A673 (cell line): ENCODE measurements around the gene ZNF234. TPM values are rescaled to one million over a fixed set of nuclear protein-coding genes. Genes with fewer than 3 reads are reported as not detected.
A peak's percentile ranks its signal among the peaks of the same experiment; 100 is the strongest.

Source experiments
- BruUV-seq: library from RNA; stranded (reverse); fragments of 400-500 nt; replicated peaks from 2 replicates; lab custom pipeline; 2021; lab: Mats Ljungman, UMichigan
- CTCF ChIA-PET: fragments of 300-600 bp; sonication (Branson Sonifier 250); formaldehyde crosslinking; loops from one replicate; lab custom pipeline; 2022; ENCODE audit warnings: antibody characterized with exemption; lab: Charles Lee
- POLR2A ChIA-PET: fragments of 300-600 bp; sonication (Branson Sonifier 250); formaldehyde crosslinking; loops from one replicate; lab custom pipeline; 2022; ENCODE audit warnings: antibody characterized with exemption; ENCODE audit not compliant: low non-redundant PET; lab: Charles Lee
- DNase-seq: peaks from one replicate; pipeline ENCODE4 v3.0.0-alpha.2; 2015; ENCODE audit warnings: low spot score
- H3K27ac ChIP-seq: fragments of 200-600 bp; sonication (generic); 2 replicates; pipeline ENCODE4 v1.5.1; 2016; ENCODE audit warnings: mixed run types, low read depth, mild to moderate bottlenecking, mixed read lengths, antibody characterized with exemption, low read length; ENCODE audit not compliant: poor library complexity, severe bottlenecking
- H3K27me3 ChIP-seq: fragments of 200-600 bp; sonication (generic); replicated peaks from 2 replicates; pipeline ENCODE4 v1.6.1; 2017; ENCODE audit warnings: mixed run types, low read depth, mild to moderate bottlenecking, mixed read lengths, antibody characterized with exemption, low read length; ENCODE audit not compliant: insufficient read depth, poor library complexity
- H3K36me3 ChIP-seq: fragments of 200-600 bp; sonication (generic); 2 replicates; pipeline ENCODE4 v1.6.1; 2016; ENCODE audit warnings: mixed run types, mild to moderate bottlenecking, mixed read lengths, antibody characterized with exemption, low read length; ENCODE audit not compliant: insufficient read depth, poor library complexity, severe bottlenecking
- H3K4me1 ChIP-seq: fragments of 200-600 bp; sonication (generic); 2 replicates; pipeline ENCODE4 v1.6.1; 2017; ENCODE audit warnings: mixed run types, mild to moderate bottlenecking, mixed read lengths, antibody characterized with exemption, low read length; ENCODE audit not compliant: insufficient read depth, poor library complexity, severe bottlenecking
- H3K4me3 ChIP-seq: fragments of 200-600 bp; sonication (generic); 2 replicates; pipeline ENCODE4 v1.5.1; 2016; ENCODE audit warnings: low read depth, mixed run types, mild to moderate bottlenecking, mixed read lengths, low read length; ENCODE audit not compliant: poor library complexity, severe bottlenecking
- H3K9me3 ChIP-seq: fragments of 200-600 bp; sonication (generic); 2 replicates; pipeline ENCODE4 v1.6.1; 2016; ENCODE audit warnings: mixed run types, low read depth, mild to moderate bottlenecking, mixed read lengths, antibody characterized with exemption, low read length; ENCODE audit not compliant: poor library complexity, severe bottlenecking
- CTCF ChIP-seq: fragments of 300-800, 200-600 bp; sonication (generic); conservative IDR thresholded peaks from 2 replicates; pipeline ENCODE4 v1.5.1; 2017; ENCODE audit warnings: low read depth, mild to moderate bottlenecking, antibody characterized with exemption, low read length, moderate library complexity, mixed read lengths
- EZH2 ChIP-seq: fragments of 200-600 bp; sonication (generic); IDR thresholded peaks from 2 replicates; pipeline ENCODE4 v1.6.1; 2017; ENCODE audit warnings: borderline replicate concordance, low read depth, mild to moderate bottlenecking, mixed read lengths, antibody characterized with exemption, low read length; ENCODE audit not compliant: poor library complexity, severe bottlenecking
- intact Hi-C: fragments of 100-400 bp; cut with micrococcal nuclease; formaldehyde crosslinking; loops from one replicate; pipeline ENCODE4 v1.10.0; 2022; ENCODE audit not compliant: unreplicated experiment
- total RNA-seq: library from RNA; stranded (reverse); gene quantifications from 2 replicates; pipeline ENCODE4 v1.2.3, GENCODE V29; 2021

ZNF234 gene
- total RNA-seq, 1 experiment from 2014 or later: 17.1 TPM

- no TSS peak for BruUV-seq
- ChIA-PET CTCF (no interaction called here), POLR2A (no interaction called here)
- peak; percentile 98 for DNase-seq
- Histone ChIP-seq H3K4me1 (no peaks in the 10 kb centered on the region), H3K36me3 (no peaks in the 10 kb centered on the region), H3K27me3 (no peaks in the 10 kb centered on the region), H3K4me3 (peak overlapping the region; percentile 57), H3K27ac (peak overlapping the region; percentile 85), H3K9me3 (peaks cover 16% of the 10 kb centered on the region)
- TF ChIP-seq EZH2 (no peak), CTCF (no peak)
- intact Hi-C loops: no loop called here
Measured at GRCh38 chr19:44207126-44207803, 65.9 kb downstream of the ZNF234 start.

Other genes starting within 250 kb of the ZNF234 start
- 22.1 and 22.8 TPM in 2 replicates for gene ZNF45, start 206.3 kb upstream of the ZNF234 start, total RNA-seq
- gene ZNF221, start 190.3 kb upstream of the ZNF234 start, total RNA-seq: 4.8 and 6.1 TPM in 2 replicates
- 7.3 and 8.0 TPM in 2 replicates for gene ZNF155, start 157.4 kb upstream of the ZNF234 start, total RNA-seq
- gene ZNF230, start 138.6 kb upstream of the ZNF234 start, total RNA-seq: 5.2 and 5.4 TPM in 2 replicates
- 7.3 and 9.3 TPM in 2 replicates for gene ZNF222, start 116.2 kb upstream of the ZNF234 start, total RNA-seq
- gene ZNF223, start 89.5 kb upstream of the ZNF234 start, total RNA-seq: 4.5 and 5.6 TPM in 2 replicates
- 3.1 and 3.2 TPM in 2 replicates for gene ZNF284, start 69.4 kb upstream of the ZNF234 start, total RNA-seq
- gene ZNF224, start 47.2 kb upstream of the ZNF234 start, total RNA-seq: 20.4 and 23.8 TPM in 2 replicates
- 6.3 and 7.1 TPM in 2 replicates for gene ZNF225, start 28.2 kb upstream of the ZNF234 start, total RNA-seq
- gene ZNF226, start 23.5 kb downstream of the ZNF234 start, total RNA-seq: 21.4 and 23.1 TPM in 2 replicates
- 31.6 and 34.3 TPM in 2 replicates for gene ZNF227, start 71.0 kb downstream of the ZNF234 start, total RNA-seq
- gene ZNF233, start 118.3 kb downstream of the ZNF234 start, total RNA-seq: 1.1 and 1.2 TPM in 2 replicates
- 9.9 and 10.0 TPM in 2 replicates for gene ZNF235, start 163.5 kb downstream of the ZNF234 start, total RNA-seq
- gene ZNF112, start 215.1 kb downstream of the ZNF234 start, total RNA-seq: 7.8 and 8.2 TPM in 2 replicates